Esophagus squamous epithelium (tissue), 5 donors: Measurements from ENCODE around the gene PTPRN2. TPM values are rescaled to one million over a fixed set of nuclear protein-coding genes. Genes with fewer than 3 reads are reported as not detected.

ENCODE experiments used
- DNase-seq: peaks from one replicate; lab custom pipeline; 2025; lab: John Stamatoyannopoulos, UW
- H3K27ac ChIP-seq, 4 donors: fragments of 200-600 bp; sonication (generic); one replicate each; pipeline ENCODE4 v1.5.1; 2016 to 2019; ENCODE audit warnings: mild to moderate bottlenecking in 1 of 4
- H3K27me3 ChIP-seq, 4 donors: fragments of 200-600 bp; sonication (generic); 1 replicate in 3 of 4; 2 replicates in 1 of 4; pipeline versions ENCODE4 v1.5.1 to v1.6.0; 2017 to 2021; ENCODE audit warnings: antibody characterized with exemption in 1 of 4
- H3K36me3 ChIP-seq, 3 donors: fragments of 200-600 bp; sonication (generic); one replicate each; pipeline ENCODE4 v1.5.1; 2016 to 2019
- H3K4me1 ChIP-seq, 3 donors: fragments of 200-600 bp; sonication (generic); one replicate each; pipeline ENCODE4 v1.5.1; 2017 to 2019
- H3K4me3 ChIP-seq, 4 donors: fragments of 200-600 bp; sonication (generic); 1 replicate in 3 of 4; 2 replicates in 1 of 4; pipeline ENCODE4 v1.5.1; 2016 to 2019; ENCODE audit warnings: mild to moderate bottlenecking in 2 of 4, moderate library complexity in 1 of 4
- H3K9me3 ChIP-seq, 3 donors: fragments of 200-600 bp; sonication (generic); one replicate each; pipeline ENCODE4 v1.5.1; 2016 to 2019
- CTCF ChIP-seq, 6 experiments: fragments of 450-650 bp in 4 of 6; fragments of 200-600 bp in 2 of 6; sonication (generic) in 2 of 6; IDR thresholded peaks; one replicate each; pipeline ENCODE4 v1.5.1; 2016 to 2019; ENCODE audit warnings: antibody characterized with exemption in 6 of 6, mild to moderate bottlenecking in 4 of 6, moderate library complexity in 4 of 6
- POLR2A ChIP-seq, 4 donors: fragments of 450-650 bp; IDR thresholded peaks; one replicate each; pipeline ENCODE4 v1.6.1; 2017; ENCODE audit warnings: antibody characterized with exemption in 4 of 4, mild to moderate bottlenecking in 4 of 4, moderate library complexity in 3 of 4
- WGBS, 2 donors: methylation state at CpG; one replicate each; pipeline ENCODE4 v1.1.5; 2018; 5-methylcytosine and 5-hydroxymethylcytosine counted together
- intact Hi-C: fragments of 100-400 bp; cut with DNase I; formaldehyde crosslinking; loops from one replicate; pipeline ENCODE4 v1.15.0; 2022
- total RNA-seq, 4 donors: library from RNA; depleted of rRNA; stranded (reverse); fragments of >200 nt; gene quantifications; one replicate each; pipeline ENCODE4 v1.1.0, GENCODE V29; 2016
- donor health status: DM: yes; HTN: yes; CAD: no.

Gene PTPRN2
- total RNA-seq, 4 donors from 2014 or later: 0.38 to 2.7 (median 1.0) TPM

DNA sequence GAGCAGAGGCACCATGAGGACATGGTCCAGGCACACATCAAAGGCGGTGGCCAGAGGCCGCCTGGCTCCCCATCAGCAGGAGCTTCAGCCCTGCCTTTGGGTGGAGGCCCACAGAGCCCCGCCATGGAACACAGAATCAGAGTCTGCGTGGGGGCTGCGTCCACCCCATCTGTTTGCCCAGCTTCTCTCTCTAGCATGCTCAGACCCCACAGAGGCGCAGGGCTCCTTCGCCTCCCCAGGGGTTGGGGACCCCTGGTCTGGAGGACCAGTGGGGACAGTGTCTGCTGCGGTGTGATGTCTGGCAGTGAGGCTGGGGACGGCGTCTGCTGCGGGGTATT is 321.9 kb downstream of the PTPRN2 start:
- no peaks in the 10 kb centered on the region for H3K27me3 ChIP-seq
- H3K27ac ChIP-seq: no peak overlapping the region
- TF ChIP-seq CTCF (IDR thresholded peaks at IDR 0.05) (no peak), POLR2A (IDR thresholded peaks at IDR 0.05) (no peak)
- intact Hi-C loops: no loop called here
- no peaks in the 10 kb centered on the region for H3K36me3 ChIP-seq
- no CpG with 5 or more reads among the region's 11 CpGs for WGBS, 2 donors
- H3K9me3 ChIP-seq: no peaks in the 10 kb centered on the region
- peaks cover 0 to 16% (median 0%) of the 10 kb centered on the region in 3 donors for H3K4me1 ChIP-seq
- H3K4me3 ChIP-seq: no peak overlapping the region
- no peak for DNase-seq

DNA sequence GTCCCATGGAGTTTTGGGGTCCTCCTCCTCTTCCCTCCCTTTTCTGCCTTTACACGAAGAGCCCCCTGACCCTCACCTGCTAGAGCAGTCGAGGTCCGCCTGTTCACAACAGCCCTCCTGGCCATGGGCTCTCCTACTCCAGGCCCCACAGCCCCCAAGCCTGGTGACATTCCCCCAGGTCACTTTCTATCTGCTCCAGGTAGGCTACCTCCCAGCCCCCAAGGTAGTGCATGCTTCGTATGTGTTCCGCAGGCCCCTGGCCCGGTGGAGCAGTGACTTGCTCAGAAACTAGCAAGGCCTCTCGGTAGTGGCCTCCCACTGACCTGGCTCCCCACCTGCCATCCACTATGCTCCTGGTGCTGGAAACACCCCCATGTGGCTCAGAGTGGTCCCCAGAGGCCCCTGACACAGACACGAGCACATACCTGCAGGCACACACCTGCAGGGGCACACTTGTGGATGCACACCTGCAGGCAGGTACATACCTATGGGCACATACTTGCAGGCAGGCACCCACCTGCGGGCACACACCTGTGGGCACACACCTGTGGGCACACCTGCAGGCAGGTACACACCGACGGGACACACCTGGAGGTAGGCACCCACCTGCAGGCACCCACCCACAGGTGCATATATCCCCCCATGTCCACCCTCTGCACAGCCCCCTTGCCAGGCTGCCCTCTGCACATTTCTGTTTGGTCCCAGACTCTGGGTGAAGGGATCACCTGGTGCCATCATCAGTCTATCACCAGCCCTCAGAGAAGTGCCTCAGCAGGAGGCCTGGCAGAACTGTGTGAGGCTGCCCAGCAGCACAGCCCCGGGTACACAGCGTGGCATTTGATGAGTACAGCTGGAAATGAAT is 322.5 kb downstream of the PTPRN2 start:
- TF ChIP-seq CTCF (IDR thresholded peaks at IDR 0.05): no peak
- TF ChIP-seq POLR2A (IDR thresholded peaks at IDR 0.05): no peak
- Histone ChIP-seq H3K4me3 (no peak overlapping the region), H3K4me1 (peaks cover 0 to 20% (median 0%) of the 10 kb centered on the region in 3 donors), H3K36me3 (no peaks in the 10 kb centered on the region), H3K9me3 (no peaks in the 10 kb centered on the region), H3K27ac (no peak overlapping the region), H3K27me3 (no peaks in the 10 kb centered on the region)
- intact Hi-C loops: no loop called here
- 92% methylated on average over 3 to 4 of the region's 13 CpGs for WGBS, 2 donors
- no peak for DNase-seq

GRCh38 chr7:158263964-158264748 is 323.5 kb downstream of the PTPRN2 start:
- Histone ChIP-seq H3K9me3 (no peaks in the 10 kb centered on the region), H3K4me3 (no peak overlapping the region), H3K4me1 (peaks cover 0 to 20% (median 0%) of the 10 kb centered on the region in 3 donors), H3K36me3 (no peaks in the 10 kb centered on the region), H3K27me3 (no peaks in the 10 kb centered on the region), H3K27ac (no peak overlapping the region)
- WGBS, 2 donors: 91 to 92% methylated on average over 19 of the region's 25 CpGs
- no peak for DNase-seq
- intact Hi-C loops: no loop called here
- TF ChIP-seq POLR2A (IDR thresholded peaks at IDR 0.05) (no peak), CTCF (IDR thresholded peaks at IDR 0.05) (no peak)

DNA sequence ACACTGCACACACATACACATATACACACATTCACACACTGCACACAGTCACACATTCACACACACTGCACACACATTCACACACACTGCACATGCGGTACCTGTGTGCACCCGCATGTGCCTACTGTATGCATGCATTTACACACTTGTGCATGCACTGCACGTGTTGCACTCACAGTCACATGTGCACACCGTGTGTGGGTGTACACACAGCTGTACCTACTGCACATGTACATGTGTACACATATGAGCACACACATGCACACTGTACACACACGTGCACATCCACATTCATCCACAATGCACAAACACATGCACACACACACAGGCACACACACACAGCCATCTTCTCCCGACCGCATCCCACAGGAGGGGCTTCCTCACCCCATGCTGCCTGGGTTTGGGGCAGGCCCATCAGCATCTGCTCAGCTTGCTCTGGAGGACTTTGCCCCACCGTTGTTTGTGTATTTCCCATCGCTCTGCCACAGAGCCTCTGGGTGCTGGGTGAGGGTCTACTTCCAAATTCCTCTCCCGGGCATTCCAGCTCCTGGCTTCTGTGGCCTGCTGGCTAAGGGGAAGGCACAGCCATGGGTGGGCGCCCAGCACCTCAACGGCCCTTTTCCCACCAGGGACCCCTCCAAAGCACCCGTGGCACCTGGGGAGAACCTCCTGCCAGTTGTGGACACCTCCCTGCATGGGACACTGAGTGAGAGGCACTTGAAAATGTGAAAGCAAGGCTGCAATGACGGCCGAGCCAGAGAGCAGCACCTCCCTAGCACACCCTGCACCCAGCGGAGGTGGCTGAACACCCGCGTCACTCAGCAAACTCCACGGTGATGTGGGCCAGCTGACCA is 324.3 kb downstream of the PTPRN2 start:
- H3K36me3 ChIP-seq: no peaks in the 10 kb centered on the region
- no peaks in the 10 kb centered on the region for H3K27me3 ChIP-seq
- H3K4me3 ChIP-seq: no peak overlapping the region
- WGBS, 2 donors: 92 to 93% methylated on average over 10 to 14 of the region's 19 CpGs
- peaks cover 0 to 20% (median 0%) of the 10 kb centered on the region in 3 donors for H3K4me1 ChIP-seq
- H3K27ac ChIP-seq: no peak overlapping the region
- no peaks in the 10 kb centered on the region for H3K9me3 ChIP-seq
- DNase-seq: no peak
- TF ChIP-seq POLR2A (IDR thresholded peaks at IDR 0.05) (no peak), CTCF (IDR thresholded peaks at IDR 0.05) (no peak)
- intact Hi-C loops: no loop called here
